ENCODE data around the gene PSMG4. TPM values are rescaled to one million over a fixed set of nuclear protein-coding genes. Genes with fewer than 3 reads are reported as not detected.

Gene PSMG4
- total RNA-seq, 3 donors from 2014 or later (not counting 1 experiment from before 2014, with no cell fraction given) = 8.3 to 15.3 (median 11.3) TPM

- Histone ChIP-seq H3K27ac (ENCODE audit: low read length) (no peak overlapping the region), H3K4me1 (ENCODE audit: control insufficient read depth, insufficient read depth, low read length) (no peaks in the 10 kb centered on the region), H3K27me3 (ENCODE audit: control insufficient read depth, insufficient read depth, low read length) (no peaks in the 10 kb centered on the region), H3K4me3 (ENCODE audit: low read length) (no peak overlapping the region), H3K36me3 (ENCODE audit: control insufficient read depth, insufficient read depth, low read length) (no peaks in the 10 kb centered on the region), H3K9me3 (ENCODE audit: control insufficient read depth, insufficient read depth, low read length) (no peaks in the 10 kb centered on the region)
- DNase-seq (no peak), ATAC-seq (no peak)
- TF ChIP-seq, protein P1, sequence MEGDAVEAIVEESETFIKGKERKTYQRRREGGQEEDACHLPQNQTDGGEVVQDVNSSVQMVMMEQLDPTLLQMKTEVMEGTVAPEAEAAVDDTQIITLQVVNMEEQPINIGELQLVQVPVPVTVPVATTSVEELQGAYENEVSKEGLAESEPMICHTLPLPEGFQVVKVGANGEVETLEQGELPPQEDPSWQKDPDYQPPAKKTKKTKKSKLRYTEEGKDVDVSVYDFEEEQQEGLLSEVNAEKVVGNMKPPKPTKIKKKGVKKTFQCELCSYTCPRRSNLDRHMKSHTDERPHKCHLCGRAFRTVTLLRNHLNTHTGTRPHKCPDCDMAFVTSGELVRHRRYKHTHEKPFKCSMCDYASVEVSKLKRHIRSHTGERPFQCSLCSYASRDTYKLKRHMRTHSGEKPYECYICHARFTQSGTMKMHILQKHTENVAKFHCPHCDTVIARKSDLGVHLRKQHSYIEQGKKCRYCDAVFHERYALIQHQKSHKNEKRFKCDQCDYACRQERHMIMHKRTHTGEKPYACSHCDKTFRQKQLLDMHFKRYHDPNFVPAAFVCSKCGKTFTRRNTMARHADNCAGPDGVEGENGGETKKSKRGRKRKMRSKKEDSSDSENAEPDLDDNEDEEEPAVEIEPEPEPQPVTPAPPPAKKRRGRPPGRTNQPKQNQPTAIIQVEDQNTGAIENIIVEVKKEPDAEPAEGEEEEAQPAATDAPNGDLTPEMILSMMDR (IDR thresholded peaks at IDR 0.05) = no peak
- Mint-ChIP-seq H3K36me3 (no peaks in the 10 kb centered on the region), H3K27me3 (ENCODE audit: low read depth in 2 of 2) (peaks cover 4 to 10% of the 10 kb centered on the region in 2 donors), H3K27ac (no peak overlapping the region), H3K4me1 (no peaks in the 10 kb centered on the region), H3K4me3 (no peak overlapping the region), H3K9me3 (no peaks in the 10 kb centered on the region)
- intact Hi-C loops (cut with micrococcal nuclease) = no loop called here
- 93% methylated on average over 32 of the region's 32 CpGs for WGBS (ENCODE audit: insufficient coverage)
Observed at GRCh38 chr6:3292431-3293197, 33.9 kb downstream of the PSMG4 start.

- no peaks in the 10 kb centered on the region for H3K36me3 Mint-ChIP-seq
- TF ChIP-seq, protein P1 (IDR thresholded peaks at IDR 0.05) = no peak
- WGBS (ENCODE audit: insufficient coverage) = 89% methylated on average over 26 of the region's 26 CpGs
- Histone ChIP-seq H3K36me3 (ENCODE audit: control insufficient read depth, insufficient read depth, low read length) (no peaks in the 10 kb centered on the region), H3K4me3 (ENCODE audit: low read length) (no peak overlapping the region), H3K27me3 (ENCODE audit: control insufficient read depth, insufficient read depth, low read length) (no peaks in the 10 kb centered on the region), H3K4me1 (ENCODE audit: control insufficient read depth, insufficient read depth, low read length) (no peaks in the 10 kb centered on the region), H3K27ac (ENCODE audit: low read length) (no peak overlapping the region), H3K9me3 (ENCODE audit: control insufficient read depth, insufficient read depth, low read length) (no peaks in the 10 kb centered on the region)
- H3K9me3 Mint-ChIP-seq = no peaks in the 10 kb centered on the region
- no peak overlapping the region for H3K4me3 Mint-ChIP-seq
- peaks cover 4 to 10% of the 10 kb centered on the region in 2 donors for H3K27me3 Mint-ChIP-seq (ENCODE audit: low read depth in 2 of 2)
- DNase-seq (no peak), ATAC-seq (no peak)
- no peaks in the 10 kb centered on the region for H3K4me1 Mint-ChIP-seq
- intact Hi-C loops (cut with micrococcal nuclease) = no loop called here
- no peak overlapping the region for H3K27ac Mint-ChIP-seq
Observed at GRCh38 chr6:3293271-3294155, 34.8 kb downstream of the PSMG4 start.

DNA sequence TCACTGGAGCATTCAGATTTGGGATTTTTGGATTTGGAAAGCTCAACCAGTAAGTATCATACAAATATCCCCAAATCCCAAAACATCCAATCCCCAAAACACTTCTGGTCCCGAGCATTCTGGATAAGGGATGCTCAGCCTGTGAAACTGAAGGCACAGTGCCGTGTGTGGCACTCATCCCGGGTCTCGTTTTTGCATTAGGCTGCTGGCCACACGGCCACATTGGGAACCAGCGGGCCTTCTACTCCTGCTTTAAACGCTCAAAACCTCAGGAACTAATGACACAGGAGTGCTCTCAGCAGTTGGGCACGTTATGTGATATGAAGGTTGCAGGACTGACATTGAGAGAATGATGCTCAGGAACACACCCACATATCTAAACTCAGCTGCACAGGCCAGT, 35.6 kb downstream of the PSMG4 start:
- no peak overlapping the region for H3K27ac ChIP-seq (ENCODE audit: low read length)
- no peaks in the 10 kb centered on the region for H3K36me3 ChIP-seq (ENCODE audit: control insufficient read depth, insufficient read depth, low read length)
- DNase-seq (no peak), ATAC-seq (no peak)
- H3K27me3 ChIP-seq (ENCODE audit: control insufficient read depth, insufficient read depth, low read length) = no peaks in the 10 kb centered on the region
- TF ChIP-seq, protein P1 (IDR thresholded peaks at IDR 0.05) = no peak
- H3K27ac Mint-ChIP-seq = no peak overlapping the region
- intact Hi-C loops (cut with micrococcal nuclease) = no loop called here
- 89% methylated on average over 8 of the region's 8 CpGs for WGBS (ENCODE audit: insufficient coverage)
- no peak overlapping the region for H3K4me3 Mint-ChIP-seq
- no peaks in the 10 kb centered on the region for H3K4me1 ChIP-seq (ENCODE audit: control insufficient read depth, insufficient read depth, low read length)
- H3K4me1 Mint-ChIP-seq = no peaks in the 10 kb centered on the region
- H3K9me3 ChIP-seq (ENCODE audit: control insufficient read depth, insufficient read depth, low read length) = no peaks in the 10 kb centered on the region
- no peaks in the 10 kb centered on the region for H3K9me3 Mint-ChIP-seq
- H3K27me3 Mint-ChIP-seq (ENCODE audit: low read depth in 2 of 2) = peaks cover 4 to 10% of the 10 kb centered on the region in 2 donors
- no peaks in the 10 kb centered on the region for H3K36me3 Mint-ChIP-seq
- H3K4me3 ChIP-seq (ENCODE audit: low read length) = no peak overlapping the region
